ENCODE measurements around the gene BCAP29. TPM values are rescaled to one million over a fixed set of nuclear protein-coding genes. Genes with fewer than 3 reads are reported as not detected.

Gene BCAP29
- total and polyA plus RNA-seq, 2 experiments from 2014 or later = 35.9 to 44.2 TPM

- no peak for TF ChIP-seq CTCF (IDR thresholded peaks at IDR 0.05; ENCODE audit: low read depth, low read length)
Observed at GRCh38 chr7:107622894-107623293, 42.8 kb downstream of the BCAP29 start.

GRCh38 chr7:107627002-107627401 is 47.0 kb downstream of the BCAP29 start:
- no peak for TF ChIP-seq CTCF (IDR thresholded peaks at IDR 0.05; ENCODE audit: low read depth, low read length)
- no peaks in the 10 kb centered on the region for H3K4me1 ChIP-seq (ENCODE audit: low read depth)
- H3K9me3 ChIP-seq (ENCODE audit: low read depth) = no peaks in the 10 kb centered on the region
- no peak overlapping the region for H3K4me3 ChIP-seq
- H3K27ac ChIP-seq = no peak overlapping the region
- H3K27me3 ChIP-seq = no peaks in the 10 kb centered on the region
- no peaks in the 10 kb centered on the region for H3K36me3 ChIP-seq
- DNase-seq (ENCODE audit: low read depth in 1 of 2, low spot score in 1 of 2) = no peak

More at GRCh38 chr7:107622894-107623293, 42.8 kb downstream of the BCAP29 start:
- Histone ChIP-seq H3K4me3 (no peak overlapping the region), H3K36me3 (peaks cover 4% of the 10 kb centered on the region), H3K9me3 (ENCODE audit: low read depth) (no peaks in the 10 kb centered on the region), H3K4me1 (ENCODE audit: low read depth) (no peaks in the 10 kb centered on the region), H3K27ac (no peak overlapping the region), H3K27me3 (no peaks in the 10 kb centered on the region)
- peak in 1 of 2 donors; percentile 11 for DNase-seq (ENCODE audit: low read depth in 1 of 2, low spot score in 1 of 2)

- Histone ChIP-seq H3K4me1 (ENCODE audit: low read depth) (no peaks in the 10 kb centered on the region), H3K27me3 (no peaks in the 10 kb centered on the region), H3K9me3 (ENCODE audit: low read depth) (no peaks in the 10 kb centered on the region), H3K36me3 (no peaks in the 10 kb centered on the region), H3K27ac (no peak overlapping the region), H3K4me3 (no peak overlapping the region)
- DNase-seq (ENCODE audit: low read depth in 1 of 2, low spot score in 1 of 2) = no peak
- no peak for TF ChIP-seq CTCF (IDR thresholded peaks at IDR 0.05; ENCODE audit: low read depth, low read length)
Observed at GRCh38 chr7:107628461-107629064, 48.5 kb downstream of the BCAP29 start.

- no peaks in the 10 kb centered on the region for H3K9me3 ChIP-seq (ENCODE audit: low read depth)
- H3K36me3 ChIP-seq = no peaks in the 10 kb centered on the region
- H3K4me1 ChIP-seq (ENCODE audit: low read depth) = no peaks in the 10 kb centered on the region
- H3K27ac ChIP-seq = no peak overlapping the region
- no peak for DNase-seq (ENCODE audit: low read depth in 1 of 2, low spot score in 1 of 2)
- H3K27me3 ChIP-seq = no peaks in the 10 kb centered on the region
- no peak overlapping the region for H3K4me3 ChIP-seq
- TF ChIP-seq CTCF (IDR thresholded peaks at IDR 0.05; ENCODE audit: low read depth, low read length) = no peak
Observed at GRCh38 chr7:107630342-107630741, 50.3 kb downstream of the BCAP29 start.

GRCh38 chr7:107631588-107632491 is 51.8 kb downstream of the BCAP29 start:
- no peaks in the 10 kb centered on the region for H3K27me3 ChIP-seq
- no peak overlapping the region for H3K4me3 ChIP-seq
- TF ChIP-seq CTCF (IDR thresholded peaks at IDR 0.05; ENCODE audit: low read depth, low read length) = no peak
- H3K9me3 ChIP-seq (ENCODE audit: low read depth) = no peaks in the 10 kb centered on the region
- no peaks in the 10 kb centered on the region for H3K4me1 ChIP-seq (ENCODE audit: low read depth)
- DNase-seq (ENCODE audit: low read depth in 1 of 2, low spot score in 1 of 2) = no peak
- H3K27ac ChIP-seq = no peak overlapping the region
- H3K36me3 ChIP-seq = no peaks in the 10 kb centered on the region
